Gastrocnemius medialis (tissue), 4 donors: Measurements from ENCODE around the gene MARK3.

ENCODE experiments used
- CTCF ChIP-seq, 5 experiments: fragments of 450-650 bp in 3 of 5; fragments of 200-600 bp in 2 of 5; sonication (generic) in 2 of 5; IDR thresholded peaks in 4 of 5; conservative IDR thresholded peaks in 1 of 5; 1 replicate in 4 of 5; 2 replicates in 1 of 5; pipeline ENCODE4 v1.5.1; 2016 to 2019; ENCODE audit warnings: antibody characterized with exemption in 5 of 5, mild to moderate bottlenecking in 3 of 5, moderate library complexity in 3 of 5
- POLR2A ChIP-seq, 2 donors: fragments of 450-650 bp; IDR thresholded peaks; one replicate each; pipeline ENCODE4 v1.6.1; 2017; ENCODE audit warnings: antibody characterized with exemption in 2 of 2, mild to moderate bottlenecking in 2 of 2, moderate library complexity in 2 of 2

DNA sequence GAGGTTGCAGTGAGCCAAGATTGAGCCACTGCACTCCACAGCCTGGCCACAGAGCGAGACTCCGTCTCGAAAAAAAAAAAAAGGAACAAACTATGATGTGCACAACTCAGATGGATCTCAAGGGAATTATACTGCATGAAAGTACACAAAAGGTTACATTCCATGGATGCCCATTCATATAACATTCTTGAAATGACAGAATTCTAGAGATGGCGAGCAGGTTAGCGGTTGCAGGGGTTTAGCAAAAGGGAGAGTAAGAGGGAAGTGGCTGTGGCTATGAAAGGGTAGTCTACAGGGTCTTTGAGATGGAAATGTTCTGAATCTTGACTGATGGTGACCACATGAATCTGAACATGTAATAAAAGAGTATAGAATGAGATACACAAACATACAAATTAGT, 87.7 kb downstream of the MARK3 start:
- TF ChIP-seq POLR2A (IDR thresholded peaks at IDR 0.05), result no peak
- TF ChIP-seq CTCF (IDR thresholded peaks at IDR 0.05 in 4 of 5, conservative IDR thresholded peaks at IDR 0.05 in 1 of 5), result no peak
